GM12892 (cell line): Measurements from ENCODE around the gene CTNS.

Experiments used
- POLR2A ChIP-seq: IDR thresholded peaks from 2 replicates; pipeline ENCODE4 v1.6.1; 2011; ENCODE audit warnings: low read depth, low read length, control low read depth
- POLR2AphosphoS5 ChIP-seq: IDR thresholded peaks from 2 replicates; pipeline ENCODE4 v1.6.1; 2011; ENCODE audit warnings: low read depth, low read length, control low read depth
- TAF1 ChIP-seq: IDR thresholded peaks from 2 replicates; pipeline ENCODE4 v1.6.1; 2011; ENCODE audit warnings: low read depth, mild to moderate bottlenecking, control low read depth, low read length, borderline replicate concordance

DNA sequence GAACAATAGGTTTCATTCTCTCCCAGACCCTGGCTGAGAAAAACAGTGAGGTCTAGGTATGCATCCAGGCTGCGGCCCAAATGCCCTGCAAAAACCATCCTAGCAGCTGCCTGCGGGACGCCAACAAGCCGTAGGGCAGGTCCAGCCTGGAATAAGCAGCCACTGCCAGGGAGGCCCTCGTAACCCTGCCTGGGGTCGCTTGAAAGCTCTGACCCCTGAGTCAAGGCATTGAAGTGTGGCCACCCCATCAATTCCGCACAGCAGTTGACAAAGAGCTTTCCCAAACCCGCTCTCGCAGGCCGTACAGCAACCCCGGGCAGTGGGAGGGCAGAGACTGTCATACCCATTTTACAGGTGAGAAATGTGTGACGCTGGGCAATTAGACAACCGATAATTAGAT, 38.5 kb upstream of the CTNS start:
- TF ChIP-seq POLR2AphosphoS5 (no peak), TAF1 (no peak), POLR2A (no peak)
